GM13976 (cell line): ENCODE data around the gene IER5.

Source experiments
- DNase-seq: peaks from one replicate; pipeline ENCODE4 v3.0.0; 2012; ENCODE audit warnings: low spot score
- in situ Hi-C: fragments of 300-500 bp; cut with MboI; formaldehyde crosslinking; loops from one replicate; pipeline ENCODE4 v1.12.0; 2022; ENCODE audit warnings: low sequenced_read_pairs, mixed read lengths, inconsistent platforms; ENCODE audit not compliant: unreplicated experiment
- TF ChIP-seq, protein P1 (sequence below): IDR thresholded peaks from 2 replicates; pipeline ENCODE4 v1.5.1; 2012; ENCODE audit warnings: borderline replicate concordance, mild to moderate bottlenecking; ENCODE audit not compliant: insufficient read depth; ENCODE audit errors: extremely low read depth, missing control alignments, control extremely low read depth

Gene IER5

DNA sequence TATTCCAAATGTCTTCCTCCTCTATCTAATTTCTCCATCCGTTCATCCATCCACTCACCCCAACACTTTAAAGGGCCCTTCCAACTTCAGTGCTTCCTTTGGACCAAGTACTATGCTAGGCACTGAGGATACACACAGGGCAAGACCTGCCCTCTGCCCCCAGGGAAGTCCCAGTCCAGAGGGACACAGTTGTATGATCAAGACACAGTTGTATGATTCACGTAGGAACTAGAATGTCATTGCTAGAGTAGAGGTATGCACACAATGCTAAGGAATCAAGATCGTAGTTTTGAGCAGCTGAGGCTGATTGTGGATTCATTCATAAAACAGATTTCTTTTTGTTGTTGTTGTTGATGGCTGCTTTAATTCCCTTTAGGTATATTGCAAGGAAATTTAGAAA is 11.6 kb upstream of the IER5 start:
- in situ Hi-C loops: no loop called here
- TF ChIP-seq, protein P1, sequence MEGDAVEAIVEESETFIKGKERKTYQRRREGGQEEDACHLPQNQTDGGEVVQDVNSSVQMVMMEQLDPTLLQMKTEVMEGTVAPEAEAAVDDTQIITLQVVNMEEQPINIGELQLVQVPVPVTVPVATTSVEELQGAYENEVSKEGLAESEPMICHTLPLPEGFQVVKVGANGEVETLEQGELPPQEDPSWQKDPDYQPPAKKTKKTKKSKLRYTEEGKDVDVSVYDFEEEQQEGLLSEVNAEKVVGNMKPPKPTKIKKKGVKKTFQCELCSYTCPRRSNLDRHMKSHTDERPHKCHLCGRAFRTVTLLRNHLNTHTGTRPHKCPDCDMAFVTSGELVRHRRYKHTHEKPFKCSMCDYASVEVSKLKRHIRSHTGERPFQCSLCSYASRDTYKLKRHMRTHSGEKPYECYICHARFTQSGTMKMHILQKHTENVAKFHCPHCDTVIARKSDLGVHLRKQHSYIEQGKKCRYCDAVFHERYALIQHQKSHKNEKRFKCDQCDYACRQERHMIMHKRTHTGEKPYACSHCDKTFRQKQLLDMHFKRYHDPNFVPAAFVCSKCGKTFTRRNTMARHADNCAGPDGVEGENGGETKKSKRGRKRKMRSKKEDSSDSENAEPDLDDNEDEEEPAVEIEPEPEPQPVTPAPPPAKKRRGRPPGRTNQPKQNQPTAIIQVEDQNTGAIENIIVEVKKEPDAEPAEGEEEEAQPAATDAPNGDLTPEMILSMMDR: no peak

DNA sequence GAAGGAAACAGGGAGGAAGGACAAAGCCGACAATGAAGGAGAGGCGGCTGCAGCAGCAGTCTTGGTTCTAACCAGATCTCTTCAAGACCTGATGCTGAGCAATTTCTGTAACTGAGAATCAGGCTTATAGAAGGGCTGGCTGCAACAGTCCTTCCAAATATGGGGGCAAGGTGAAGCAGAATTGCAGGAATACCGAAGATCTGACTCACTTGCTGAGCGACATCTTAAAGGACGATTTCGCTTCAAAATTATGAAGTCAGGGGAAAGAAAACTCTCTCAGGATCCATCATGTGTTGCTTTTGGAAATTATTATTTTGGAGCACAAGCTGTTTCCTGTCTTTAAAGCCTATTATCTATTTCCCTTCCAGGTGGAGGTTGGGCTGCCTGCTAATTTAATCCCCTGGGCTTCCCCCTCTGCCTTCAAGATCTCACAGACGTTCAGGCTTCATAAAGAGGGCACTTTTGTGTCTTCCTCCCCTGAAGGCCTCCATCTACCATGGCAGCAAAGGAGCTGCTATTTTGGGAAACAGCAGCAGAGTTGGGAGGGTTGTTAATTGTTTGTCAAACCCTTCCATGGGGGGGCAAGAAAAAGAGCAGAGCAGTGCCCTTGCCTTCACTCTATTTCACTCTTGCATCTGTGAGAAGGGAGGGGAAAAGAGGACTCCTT is 10.8 kb upstream of the IER5 start:
- TF ChIP-seq, protein P1: no peak
- in situ Hi-C loops: no loop called here
- DNase-seq: no peak

More for the DNA sequence above, 11.6 kb upstream of the IER5 start:
- no peak for DNase-seq

DNA sequence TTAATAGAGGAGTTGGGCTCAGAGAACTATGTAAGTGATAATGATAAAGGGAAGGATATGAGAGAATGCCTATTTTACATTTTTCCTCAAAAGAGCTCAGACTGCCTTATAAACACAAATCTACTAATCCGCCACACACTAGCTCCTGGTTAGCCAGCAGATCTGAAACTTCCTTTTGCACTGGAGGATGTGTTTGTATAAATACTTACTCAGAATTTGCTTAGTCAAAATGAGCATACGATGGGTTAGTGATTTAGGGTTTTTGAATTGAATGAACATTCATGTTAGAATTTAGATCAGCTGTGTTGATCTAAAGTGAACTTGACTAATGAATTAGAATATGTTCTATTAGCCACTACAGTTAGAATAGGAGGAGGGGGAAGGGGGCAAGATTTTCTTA is 9.1 kb upstream of the IER5 start:
- TF ChIP-seq, protein P1: no peak
- in situ Hi-C loops: no loop called here
- DNase-seq: no peak

DNA sequence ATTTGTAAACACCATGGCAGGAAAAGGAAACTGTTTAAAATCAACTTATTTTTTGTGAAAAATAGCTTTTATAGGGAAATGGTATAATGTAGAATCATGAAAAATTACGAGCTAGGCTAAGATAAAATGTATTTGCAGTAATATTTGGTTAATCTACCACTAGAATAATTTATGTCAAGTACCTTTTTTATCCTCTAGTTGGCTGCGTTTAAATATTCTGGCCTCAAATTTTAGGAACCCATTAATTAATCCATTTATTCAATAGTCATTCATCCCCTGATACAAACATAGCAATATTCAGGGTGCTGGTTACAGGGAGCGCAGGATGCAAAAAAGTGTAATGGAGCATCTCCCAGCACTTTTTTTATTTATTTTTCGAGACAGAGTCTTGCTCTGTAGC is 8.6 kb upstream of the IER5 start:
- TF ChIP-seq, protein P1: no peak
- no peak for DNase-seq
- in situ Hi-C loops: no loop called here

DNA sequence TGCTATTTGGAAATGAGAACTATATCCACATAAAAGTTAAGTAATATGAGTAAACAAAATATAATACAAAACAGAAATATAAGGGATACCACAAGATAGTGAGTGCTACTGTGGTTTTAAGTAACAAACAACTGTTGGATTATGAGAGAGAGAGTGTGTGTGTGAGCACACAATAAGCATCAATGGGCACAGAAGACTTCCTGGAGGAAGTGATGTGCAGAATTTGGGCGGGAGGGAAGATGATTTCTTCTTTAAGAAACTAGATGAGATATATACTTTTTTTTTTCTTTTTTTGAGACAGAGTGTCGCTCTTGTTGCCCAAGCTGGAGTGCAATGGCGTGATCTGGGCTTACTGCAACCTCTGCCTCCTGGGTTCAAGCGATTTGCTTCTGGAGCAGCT is 7.9 kb upstream of the IER5 start:
- DNase-seq: no peak
- TF ChIP-seq, protein P1: no peak
- in situ Hi-C loops: no loop called here

DNA sequence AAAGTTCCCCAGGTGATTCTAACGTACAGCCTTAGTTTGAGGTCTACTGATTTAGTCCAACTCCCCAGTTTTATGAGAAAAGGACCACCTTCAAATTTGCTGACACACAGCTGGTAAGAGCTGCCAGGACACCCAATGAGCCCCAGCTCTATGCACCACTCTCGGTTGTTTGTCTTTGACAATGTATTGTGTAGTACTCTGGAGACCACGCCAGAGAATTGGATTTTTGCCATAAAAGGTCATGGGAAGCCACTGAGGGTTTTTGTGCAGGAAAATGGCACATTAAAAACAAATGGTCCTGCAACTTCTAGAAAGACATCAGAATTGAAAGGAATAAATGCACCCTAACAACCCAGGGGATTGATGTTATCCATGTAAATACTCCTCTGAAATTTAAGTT is 7.1 kb upstream of the IER5 start:
- no peak for DNase-seq
- in situ Hi-C loops: no loop called here
- TF ChIP-seq, protein P1: no peak

DNA sequence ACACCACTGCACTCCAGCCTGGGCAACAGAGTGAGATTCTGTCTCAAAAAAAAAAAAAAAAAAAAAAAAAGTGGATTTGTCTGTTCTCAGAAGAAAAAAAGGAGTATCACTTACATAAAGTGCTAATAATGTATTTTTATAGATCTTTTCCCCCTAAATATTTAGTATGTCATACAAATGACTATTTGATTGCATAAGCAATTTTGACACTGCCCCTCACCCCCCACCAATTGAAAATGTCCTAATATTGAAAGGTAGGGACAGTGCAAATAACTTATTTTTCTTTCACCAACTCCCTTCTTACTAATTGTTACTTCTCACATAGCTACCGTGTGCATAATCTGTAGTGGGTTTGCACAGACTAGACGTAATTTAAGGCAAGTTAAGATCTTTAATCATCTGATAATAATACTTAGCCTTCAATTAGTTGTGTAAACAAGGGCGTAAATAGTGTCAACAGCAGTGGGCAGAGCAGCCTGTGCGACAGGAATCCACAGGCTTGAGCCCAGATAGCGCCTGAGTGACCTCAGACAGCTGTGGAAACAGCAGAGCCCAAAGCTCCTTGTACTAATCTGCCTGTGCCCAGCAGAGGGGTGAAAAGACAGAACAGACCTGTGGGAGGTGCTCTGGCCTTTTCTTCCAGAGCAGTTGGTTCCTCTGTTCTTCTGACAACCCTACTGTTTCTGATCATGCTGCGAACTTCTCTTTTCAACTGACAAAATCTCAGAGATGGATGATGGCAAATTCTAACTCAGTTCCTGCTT is 4.5 kb upstream of the IER5 start:
- TF ChIP-seq, protein P1: peak; percentile 76
- in situ Hi-C loops: no loop called here

More for the DNA sequence above, 4.5 kb upstream of the IER5 start:
- DNase-seq: peak; percentile 71
